HG03135 (cell line): ENCODE results near the gene LGALS3BP.

Experiments
- ATAC-seq: cut with Tn5 transposase; IDR thresholded peaks from one replicate; pipeline ENCODE4 v1.9.1; 2021; ENCODE audit warnings: mild to moderate bottlenecking, moderate library complexity; ENCODE audit not compliant: unreplicated experiment

LGALS3BP gene

GRCh38 chr17:78921437-78921971 lies 58.2 kb downstream of the LGALS3BP start:
- no peak for ATAC-seq
